HG03378 (cell line): ENCODE measurements around the gene MYO3B.

Experiments used
- ATAC-seq: cut with Tn5 transposase; IDR thresholded peaks from one replicate; pipeline ENCODE4 v1.9.1; 2021; ENCODE audit warnings: mild to moderate bottlenecking, moderate library complexity; ENCODE audit not compliant: unreplicated experiment

Gene MYO3B

GRCh38 chr2:170229125-170229524 lies 51.2 kb downstream of the MYO3B start:
- ATAC-seq, result no peak

GRCh38 chr2:170229744-170230143 lies 51.8 kb downstream of the MYO3B start:
- no peak for ATAC-seq

DNA sequence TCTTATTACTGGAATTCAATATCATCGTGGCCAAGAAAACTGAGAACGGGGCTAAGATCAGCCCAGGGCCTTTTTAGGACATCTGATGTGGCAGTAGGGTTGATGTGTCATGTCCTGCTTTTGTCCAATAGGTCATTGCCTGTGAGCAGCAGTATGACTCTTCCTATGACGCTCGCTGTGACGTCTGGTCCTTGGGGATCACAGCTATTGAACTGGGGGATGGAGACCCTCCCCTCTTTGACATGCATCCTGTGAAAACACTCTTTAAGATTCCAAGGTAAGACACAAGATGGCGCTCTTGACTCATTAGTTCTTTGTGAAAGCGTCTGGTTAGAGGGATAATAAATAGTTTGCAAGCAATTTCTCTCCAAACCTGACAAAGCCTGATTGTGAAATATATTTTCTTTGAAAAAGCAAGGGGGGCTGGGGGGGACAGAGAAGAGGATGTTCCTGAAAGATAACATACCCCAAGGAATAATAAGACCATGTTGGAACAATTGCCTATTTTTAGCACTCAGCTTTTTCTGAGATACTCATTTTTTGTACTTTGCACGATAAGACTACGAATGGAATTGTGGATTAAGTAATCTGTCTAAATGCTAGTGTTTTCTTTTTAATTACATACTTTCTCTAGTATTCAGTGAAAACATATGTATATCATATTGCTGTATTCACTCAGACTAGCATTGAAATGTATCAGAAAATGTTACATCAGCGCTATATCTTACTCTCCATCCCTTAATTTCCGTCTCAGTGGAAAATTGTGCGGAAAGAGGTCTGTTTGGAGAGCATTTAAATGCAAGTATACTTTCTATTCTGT lies 58.1 kb downstream of the MYO3B start:
- ATAC-seq, result no peak

DNA sequence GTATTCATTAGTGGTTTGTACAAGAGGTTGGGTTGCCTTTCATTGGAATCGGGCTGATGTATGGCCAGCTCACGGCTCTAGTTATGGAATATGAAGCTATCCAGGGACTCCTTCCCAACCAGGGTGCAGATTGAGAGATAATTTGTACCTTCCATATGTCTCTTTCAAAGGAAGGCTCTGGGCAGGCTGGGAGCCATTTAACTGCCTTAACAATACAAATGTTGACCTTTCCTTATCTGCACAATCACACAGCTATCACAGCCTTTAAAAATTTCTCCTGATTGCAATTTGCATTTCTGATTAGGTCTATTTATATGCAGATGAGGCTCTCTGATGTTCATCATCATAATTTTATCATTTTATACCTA lies 58.7 kb downstream of the MYO3B start:
- ATAC-seq, result no peak

GRCh38 chr2:170237572-170238120 lies 59.7 kb downstream of the MYO3B start:
- ATAC-seq, result no peak

DNA sequence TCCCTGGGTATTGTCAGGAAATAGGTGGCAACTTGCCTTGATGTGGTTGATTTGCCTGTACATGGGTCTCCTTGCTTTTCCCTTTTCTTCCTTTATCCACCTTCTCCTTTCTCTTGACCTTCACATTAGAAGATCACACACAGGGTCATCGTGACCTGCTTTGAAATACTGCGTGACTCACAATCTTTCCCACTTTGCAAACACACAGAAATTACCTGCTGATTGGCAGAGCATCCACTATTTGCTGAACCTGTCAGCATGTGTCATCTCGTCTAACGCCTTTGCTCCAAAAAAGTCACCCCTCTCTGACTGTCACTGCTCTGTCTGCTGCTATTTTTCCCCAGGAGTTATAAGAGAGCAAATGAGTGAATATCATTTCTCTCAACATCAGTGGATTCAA lies 60.8 kb downstream of the MYO3B start:
- ATAC-seq, result no peak

- no peak for ATAC-seq
These were observed 62.7 kb downstream of the MYO3B start for GRCh38 chr2:170240629-170241028.

- ATAC-seq, result no peak
These were observed 63.8 kb downstream of the MYO3B start for GRCh38 chr2:170241756-170242155.

- no peak for ATAC-seq
These were observed 65.3 kb downstream of the MYO3B start for GRCh38 chr2:170243118-170243837.

GRCh38 chr2:170243898-170244297 lies 66.0 kb downstream of the MYO3B start:
- ATAC-seq, result no peak

GRCh38 chr2:170244555-170244954 lies 66.6 kb downstream of the MYO3B start:
- no peak for ATAC-seq

- ATAC-seq, result no peak
These were observed 67.4 kb downstream of the MYO3B start for GRCh38 chr2:170245312-170245711.

DNA sequence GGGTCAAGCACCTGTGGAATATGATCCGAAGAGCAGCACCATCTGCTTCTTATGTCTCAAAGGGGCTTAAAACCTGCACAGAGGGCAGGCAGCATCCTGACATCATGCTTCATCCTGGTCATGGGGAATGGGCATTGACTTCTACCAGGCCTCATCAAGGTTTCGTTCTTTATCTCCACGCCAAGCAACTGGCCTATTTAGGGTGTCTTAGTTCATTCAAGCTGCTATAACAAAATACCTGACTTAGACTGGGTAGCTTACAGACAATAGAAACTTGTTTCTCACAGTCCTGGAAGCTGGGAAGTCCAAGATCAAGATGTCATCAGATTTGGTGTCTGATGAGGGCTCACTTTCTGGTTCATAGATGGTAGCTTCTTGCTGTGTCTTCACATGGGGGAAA lies 69.4 kb downstream of the MYO3B start:
- ATAC-seq, result no peak

DNA sequence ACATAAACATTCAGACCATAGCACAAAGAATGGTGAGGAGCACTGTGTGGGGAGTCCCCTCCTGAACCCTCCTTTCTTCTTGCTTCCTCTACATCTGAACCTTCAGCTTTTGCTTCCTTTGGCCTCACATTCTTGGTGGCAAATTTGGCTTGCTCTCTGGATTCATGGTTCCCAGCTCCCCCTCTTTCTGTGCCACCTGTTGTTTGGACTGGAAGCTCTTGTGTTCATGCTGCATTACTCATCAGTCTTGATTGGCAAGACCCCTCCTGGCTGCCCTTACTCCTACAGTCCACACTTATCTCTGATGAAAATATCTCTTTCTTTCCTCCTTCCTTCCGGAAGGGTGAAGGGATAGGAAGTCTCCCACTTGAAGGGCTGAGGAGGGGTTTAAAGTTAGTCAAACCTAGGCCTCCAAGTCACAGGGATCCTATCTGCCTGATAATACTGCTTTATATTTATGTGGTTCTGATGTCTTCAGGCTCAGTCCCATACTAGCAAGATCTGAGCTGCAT lies 70.0 kb downstream of the MYO3B start:
- ATAC-seq, result no peak

DNA sequence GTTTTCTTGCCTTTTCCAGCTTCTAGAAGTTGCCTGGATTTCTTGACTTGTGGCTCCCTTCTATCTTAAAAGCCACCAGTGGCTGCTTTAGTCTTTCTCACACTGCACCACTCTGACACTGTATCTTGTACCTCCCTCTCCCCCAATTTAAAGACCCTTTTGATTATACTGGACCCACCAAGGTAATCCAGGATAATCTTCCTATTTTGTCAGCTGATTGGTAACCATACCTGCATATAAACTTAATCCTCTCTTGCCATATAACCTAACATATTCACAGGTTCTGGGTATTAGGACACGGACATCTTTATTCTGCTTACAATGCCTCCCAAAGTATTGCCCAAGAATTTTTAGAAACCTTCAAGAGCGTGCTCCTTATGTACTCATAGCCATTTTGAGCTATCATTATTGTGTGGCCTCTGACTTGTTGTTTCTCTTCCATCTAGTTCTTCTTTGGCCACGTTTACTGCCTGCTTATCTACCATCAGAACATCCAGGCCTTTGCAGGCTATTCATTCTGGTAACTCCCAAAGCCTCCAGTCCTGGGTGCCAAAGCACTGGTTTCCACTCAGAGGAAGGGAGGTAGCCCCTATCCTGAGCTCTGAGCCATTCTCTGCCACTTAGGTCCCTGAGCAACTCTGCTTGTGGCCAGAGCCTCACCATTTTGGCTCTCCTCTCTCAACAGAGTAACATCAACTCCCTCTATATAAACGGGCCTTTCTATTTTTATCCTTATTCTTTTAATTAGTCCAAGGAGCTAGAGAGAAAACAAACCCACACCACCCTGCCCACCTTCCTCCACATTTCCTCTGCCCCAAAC lies 70.8 kb downstream of the MYO3B start:
- ATAC-seq, result no peak

GRCh38 chr2:170249761-170250160 lies 71.8 kb downstream of the MYO3B start:
- no peak for ATAC-seq

GRCh38 chr2:170250584-170250983 lies 72.6 kb downstream of the MYO3B start:
- ATAC-seq, result no peak

DNA sequence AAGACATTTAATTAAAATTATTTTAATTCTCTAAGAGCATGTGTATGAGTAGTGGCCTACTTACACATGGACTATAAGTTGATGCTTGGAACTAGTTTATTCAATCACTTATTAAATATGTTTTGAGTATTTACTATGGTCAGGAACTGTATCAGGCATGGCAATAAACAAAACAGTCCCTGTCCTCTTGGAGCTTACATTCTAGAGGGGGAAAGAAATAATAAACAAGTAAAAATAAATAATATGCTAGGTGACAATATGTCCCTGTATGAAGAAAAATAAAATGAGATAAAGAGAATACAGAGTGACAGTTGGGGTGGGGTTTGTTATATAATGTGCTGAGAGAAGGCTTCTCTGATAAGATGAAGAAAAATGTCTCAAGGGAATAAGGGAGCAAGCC lies 74.5 kb downstream of the MYO3B start:
- no peak for ATAC-seq

DNA sequence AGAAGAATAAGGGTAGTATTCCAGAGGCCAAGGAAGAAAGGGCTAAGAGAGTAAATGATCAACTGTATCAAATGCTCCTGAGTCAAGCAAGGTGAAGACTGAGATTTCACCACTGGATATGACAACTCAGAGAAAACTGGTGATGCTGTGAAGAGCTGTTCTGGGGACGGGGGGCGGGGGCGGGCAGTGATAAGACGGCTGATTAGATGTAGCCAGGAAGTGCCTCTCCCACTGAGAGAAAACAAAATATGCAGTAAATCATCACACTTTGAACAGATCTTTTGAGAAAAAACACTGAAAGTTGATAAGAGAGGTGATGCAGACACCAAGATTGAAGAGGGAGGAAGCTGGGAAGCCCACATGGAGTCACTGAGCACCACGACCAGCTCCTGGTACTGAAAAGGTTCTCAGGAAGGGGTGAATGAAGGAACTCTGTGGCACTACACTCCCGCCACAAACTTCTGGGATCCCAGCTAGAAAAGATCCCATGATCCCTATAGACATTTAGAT lies 75.8 kb downstream of the MYO3B start:
- no peak for ATAC-seq

DNA sequence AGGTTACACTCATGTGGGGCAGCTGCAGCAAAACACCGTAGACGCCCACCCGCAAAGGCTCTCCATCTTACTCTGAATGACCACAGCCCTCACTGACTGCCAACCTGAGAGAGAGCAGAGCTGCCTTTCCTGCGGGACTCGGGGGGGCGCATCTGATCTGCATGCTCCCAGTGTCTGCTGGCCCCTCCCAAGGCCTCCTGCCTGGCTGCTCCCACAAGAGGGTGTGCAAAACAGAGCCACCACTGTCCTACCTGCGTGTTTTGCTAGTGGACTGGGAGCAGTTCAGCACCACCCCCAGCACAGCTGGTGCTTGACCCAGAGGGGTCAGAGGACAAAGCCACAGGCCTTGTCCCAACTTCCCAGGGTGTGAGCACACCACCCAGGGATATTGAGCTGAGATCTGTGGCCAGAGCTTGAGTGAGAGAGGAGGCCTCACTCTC lies 76.4 kb downstream of the MYO3B start:
- no peak for ATAC-seq

GRCh38 chr2:170255137-170255536 lies 77.2 kb downstream of the MYO3B start:
- no peak for ATAC-seq
